Mesothelial cell of epicardium (in vitro differentiated cells): ENCODE data around the gene RCOR2. TPM values are rescaled to one million over a fixed set of nuclear protein-coding genes. Genes with fewer than 3 reads are reported as not detected.
A peak's percentile ranks its signal among the peaks of the same experiment; 100 is the strongest.

Experiments
- DNase-seq, 2 experiments: peaks; one replicate each; pipeline ENCODE4 v3.0.0; 2021; ENCODE audit warnings: low spot score in 2 of 2; ENCODE audit not compliant: unreplicated experiment in 2 of 2
- H3K27ac Mint-ChIP-seq: 2 replicates; pipeline ENCODE4 v1.8.0; 2021; ENCODE audit warnings: mixed read lengths
- H3K27me3 Mint-ChIP-seq: 2 replicates; pipeline ENCODE4 v1.8.0; 2021; ENCODE audit warnings: low read depth, mixed read lengths
- H3K36me3 Mint-ChIP-seq: 2 replicates; pipeline ENCODE4 v1.8.0; 2021; ENCODE audit warnings: mixed read lengths
- H3K4me1 Mint-ChIP-seq: 2 replicates; pipeline ENCODE4 v1.8.0; 2021; ENCODE audit warnings: mixed read lengths
- H3K4me3 Mint-ChIP-seq: 2 replicates; pipeline ENCODE4 v1.8.0; 2021; ENCODE audit warnings: mild to moderate bottlenecking, moderate library complexity, mixed read lengths
- H3K9me3 Mint-ChIP-seq: 2 replicates; pipeline ENCODE4 v1.8.0; 2021; ENCODE audit warnings: mixed read lengths
- total RNA-seq: library from RNA; stranded (reverse); gene quantifications from 3 replicates; pipeline ENCODE4 v1.2.1, GENCODE V29; 2021
- TF ChIP-seq, protein P1 (sequence below): fragments of 200-600 bp; sonication (generic); IDR thresholded peaks from one replicate; pipeline ENCODE4 v1.5.0; 2021; ENCODE audit warnings: antibody characterized with exemption; ENCODE audit not compliant: unreplicated experiment

RCOR2 gene
- total RNA-seq, 1 donor from 2014 or later: 30.6 TPM

DNA sequence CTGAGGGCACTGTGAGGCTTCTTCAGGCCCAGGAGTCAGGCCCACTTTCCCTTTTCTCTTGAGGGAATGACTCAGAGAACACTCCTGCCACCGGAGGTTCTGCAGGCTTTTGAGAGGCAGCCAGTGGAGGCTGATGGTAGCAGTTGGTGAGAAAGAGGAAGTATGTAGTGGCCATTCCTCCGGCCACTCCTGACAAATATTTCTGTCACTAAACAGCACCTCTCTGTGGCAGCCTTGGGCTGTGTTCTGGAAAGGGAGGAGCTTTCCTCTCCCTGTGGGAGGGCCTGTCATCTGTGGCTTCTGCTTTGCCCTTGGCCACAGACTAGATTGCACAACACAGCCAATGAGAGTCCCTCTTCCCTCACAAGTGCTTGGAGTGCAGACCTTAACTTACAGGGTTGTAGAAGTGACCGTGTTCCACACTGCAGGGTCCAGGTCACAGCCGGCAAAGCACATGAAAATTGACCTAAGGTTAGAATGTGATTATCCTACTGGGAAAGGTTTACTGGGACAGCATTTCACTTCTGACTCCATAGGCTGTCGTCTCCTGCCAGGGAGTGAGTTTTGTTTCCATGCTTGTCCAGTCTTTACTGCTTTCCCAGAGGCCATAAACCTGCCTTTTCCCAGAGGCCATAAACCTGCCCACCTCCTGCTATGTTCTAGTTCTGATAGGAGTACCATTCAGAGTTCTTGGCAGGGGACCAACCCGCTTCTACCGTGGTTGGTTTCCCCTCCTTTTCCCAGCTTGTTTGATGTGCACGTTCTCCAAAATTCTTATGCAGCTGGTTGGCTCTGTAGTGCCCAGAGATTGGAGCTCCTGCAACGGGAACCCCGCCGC is 44.8 kb downstream of the RCOR2 start:
- H3K27ac Mint-ChIP-seq: peak overlapping the region; percentile 87

DNA sequence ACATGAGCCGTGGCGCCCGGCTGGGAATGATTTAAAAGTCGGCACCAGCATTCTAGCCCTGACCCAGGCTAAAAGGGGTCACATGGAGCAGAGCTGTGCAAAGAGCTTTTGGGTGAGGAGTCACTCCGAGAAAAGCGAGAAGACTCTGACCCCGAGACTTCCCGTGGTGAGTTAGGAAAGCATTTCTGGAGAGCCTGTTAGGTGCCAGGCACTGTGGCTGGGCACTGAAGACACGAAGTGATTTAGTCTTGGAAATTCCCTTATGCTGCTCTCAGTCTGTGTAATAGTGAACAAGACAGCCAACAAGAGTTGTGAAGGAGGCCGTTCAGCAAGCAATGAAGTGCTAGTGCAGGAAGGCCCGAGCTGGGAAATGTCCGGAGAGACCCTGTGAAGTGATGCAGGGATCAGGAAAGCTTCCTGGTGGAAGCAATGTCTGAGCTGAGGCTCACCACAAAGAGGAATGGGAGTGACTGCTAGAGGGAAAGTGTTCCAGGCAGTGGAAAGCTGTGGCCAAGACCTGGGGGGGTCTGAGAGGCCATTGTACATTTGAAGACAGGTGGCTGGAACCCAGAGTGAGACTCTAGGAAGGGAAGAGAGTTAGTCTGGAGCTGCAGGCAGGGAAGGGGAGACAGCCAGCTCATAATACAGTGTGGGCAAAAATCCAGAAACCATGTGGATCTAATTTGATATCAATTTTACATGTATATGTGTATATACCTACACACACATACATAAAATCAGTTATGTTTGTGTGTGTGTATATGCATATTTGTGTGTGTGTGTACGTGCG is 46.4 kb downstream of the RCOR2 start:
- no peak for DNase-seq
- H3K4me3 Mint-ChIP-seq: no peak overlapping the region
- TF ChIP-seq, protein P1, sequence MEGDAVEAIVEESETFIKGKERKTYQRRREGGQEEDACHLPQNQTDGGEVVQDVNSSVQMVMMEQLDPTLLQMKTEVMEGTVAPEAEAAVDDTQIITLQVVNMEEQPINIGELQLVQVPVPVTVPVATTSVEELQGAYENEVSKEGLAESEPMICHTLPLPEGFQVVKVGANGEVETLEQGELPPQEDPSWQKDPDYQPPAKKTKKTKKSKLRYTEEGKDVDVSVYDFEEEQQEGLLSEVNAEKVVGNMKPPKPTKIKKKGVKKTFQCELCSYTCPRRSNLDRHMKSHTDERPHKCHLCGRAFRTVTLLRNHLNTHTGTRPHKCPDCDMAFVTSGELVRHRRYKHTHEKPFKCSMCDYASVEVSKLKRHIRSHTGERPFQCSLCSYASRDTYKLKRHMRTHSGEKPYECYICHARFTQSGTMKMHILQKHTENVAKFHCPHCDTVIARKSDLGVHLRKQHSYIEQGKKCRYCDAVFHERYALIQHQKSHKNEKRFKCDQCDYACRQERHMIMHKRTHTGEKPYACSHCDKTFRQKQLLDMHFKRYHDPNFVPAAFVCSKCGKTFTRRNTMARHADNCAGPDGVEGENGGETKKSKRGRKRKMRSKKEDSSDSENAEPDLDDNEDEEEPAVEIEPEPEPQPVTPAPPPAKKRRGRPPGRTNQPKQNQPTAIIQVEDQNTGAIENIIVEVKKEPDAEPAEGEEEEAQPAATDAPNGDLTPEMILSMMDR: no peak
- no peaks in the 10 kb centered on the region for H3K9me3 Mint-ChIP-seq
- peak overlapping the region; percentile 60 for H3K27ac Mint-ChIP-seq
- no peaks in the 10 kb centered on the region for H3K36me3 Mint-ChIP-seq
- H3K27me3 Mint-ChIP-seq: no peaks in the 10 kb centered on the region
- H3K4me1 Mint-ChIP-seq: peaks cover 62% of the 10 kb centered on the region

More for the DNA sequence above, 44.8 kb downstream of the RCOR2 start:
- Mint-ChIP-seq H3K4me1 (peaks cover 50% of the 10 kb centered on the region), H3K27me3 (no peaks in the 10 kb centered on the region), H3K36me3 (no peaks in the 10 kb centered on the region), H3K4me3 (no peak overlapping the region), H3K9me3 (no peaks in the 10 kb centered on the region)
- TF ChIP-seq, protein P1: no peak
- DNase-seq: no peak

DNA sequence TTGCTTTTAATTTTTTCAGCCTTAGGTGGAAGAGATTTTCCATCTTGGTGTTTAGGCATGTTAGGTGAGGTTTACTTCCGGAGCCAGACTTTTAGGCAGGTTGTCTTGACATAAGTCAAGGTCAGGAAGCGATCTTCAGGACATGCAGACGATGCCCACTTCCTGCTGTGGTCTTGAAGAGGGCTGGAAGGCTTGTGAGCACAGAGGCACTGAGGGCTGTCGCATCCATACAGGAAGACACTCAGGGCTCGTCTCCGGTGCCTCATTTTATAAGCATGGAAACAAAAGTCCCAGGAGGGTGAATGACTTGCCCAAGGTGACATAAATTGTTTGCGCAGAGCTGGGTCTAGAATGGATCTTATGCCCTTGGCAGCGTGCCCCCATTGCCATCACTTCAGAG is 47.3 kb downstream of the RCOR2 start:
- H3K27ac Mint-ChIP-seq: peak overlapping the region; percentile 83

DNA sequence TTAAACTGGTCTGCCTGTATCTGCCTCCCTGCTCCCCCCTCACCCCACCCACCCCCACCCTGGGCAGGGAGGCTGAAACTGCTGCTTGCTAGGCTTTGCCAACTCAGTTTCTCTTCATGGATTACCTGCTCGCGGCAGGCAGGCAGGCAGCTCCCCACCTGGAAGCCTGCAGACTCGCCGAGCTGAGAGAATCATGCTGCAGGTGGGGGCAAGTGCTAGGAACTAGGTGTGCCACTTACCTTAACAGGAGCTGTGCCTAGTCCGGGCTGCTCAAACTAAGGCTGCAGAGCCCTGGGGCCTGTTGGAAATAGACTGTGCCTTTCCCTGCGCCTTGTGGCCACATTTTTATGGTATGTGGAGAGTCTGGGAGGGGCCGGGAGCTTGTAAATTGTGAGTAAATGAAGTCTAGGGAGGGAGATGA is 47.8 kb downstream of the RCOR2 start:
- H3K4me3 Mint-ChIP-seq: no peak overlapping the region
- H3K9me3 Mint-ChIP-seq: no peaks in the 10 kb centered on the region
- H3K4me1 Mint-ChIP-seq: peaks cover 60% of the 10 kb centered on the region
- no peak for DNase-seq
- no peaks in the 10 kb centered on the region for H3K27me3 Mint-ChIP-seq
- no peaks in the 10 kb centered on the region for H3K36me3 Mint-ChIP-seq
- TF ChIP-seq, protein P1: no peak
- peak overlapping the region; percentile 83 for H3K27ac Mint-ChIP-seq

More for the DNA sequence above, 47.3 kb downstream of the RCOR2 start:
- H3K9me3 Mint-ChIP-seq: no peaks in the 10 kb centered on the region
- H3K4me1 Mint-ChIP-seq: peaks cover 65% of the 10 kb centered on the region
- DNase-seq: no peak
- TF ChIP-seq, protein P1: no peak
- H3K4me3 Mint-ChIP-seq: no peak overlapping the region
- H3K36me3 Mint-ChIP-seq: no peaks in the 10 kb centered on the region
- no peaks in the 10 kb centered on the region for H3K27me3 Mint-ChIP-seq

DNA sequence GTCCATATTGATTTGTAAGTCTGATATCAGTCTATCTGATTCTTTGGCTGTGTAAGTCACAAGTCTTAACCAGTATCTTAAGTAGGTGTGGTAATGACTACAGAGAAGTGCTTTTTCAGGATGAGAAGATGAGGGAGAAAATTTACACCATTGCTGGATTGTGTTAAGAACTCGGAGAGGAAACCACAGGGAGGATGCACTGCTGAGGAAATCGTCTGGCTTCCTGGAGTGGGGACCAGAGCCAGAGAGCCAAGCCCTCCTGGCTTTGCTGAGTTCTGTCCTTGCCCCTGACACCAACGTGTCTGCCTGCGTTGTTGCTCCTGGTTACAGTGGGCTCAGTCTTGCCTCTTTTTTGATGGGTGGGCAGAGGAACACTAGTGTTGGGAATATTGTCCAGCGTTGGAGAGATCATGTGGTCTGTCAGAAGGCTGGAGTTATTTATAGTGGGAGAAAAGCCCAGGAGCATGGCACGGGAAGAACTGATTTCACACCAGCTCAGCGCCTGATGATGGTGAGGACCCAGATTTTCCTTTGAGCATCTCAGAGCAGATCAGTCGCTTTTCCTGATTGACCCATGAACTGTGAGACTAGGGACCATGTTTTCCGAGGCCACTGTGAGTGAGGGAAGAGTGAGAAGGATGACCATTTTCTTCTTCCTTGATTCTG is 48.4 kb downstream of the RCOR2 start:
- TF ChIP-seq, protein P1: no peak
- Mint-ChIP-seq H3K9me3 (no peaks in the 10 kb centered on the region), H3K4me1 (peaks cover 57% of the 10 kb centered on the region), H3K27me3 (no peaks in the 10 kb centered on the region), H3K36me3 (no peaks in the 10 kb centered on the region), H3K27ac (peak overlapping the region; percentile 72), H3K4me3 (no peak overlapping the region)
- DNase-seq: no peak
